GOT3 (cell line): ENCODE results near the gene AXDND1.

Experiments used
- DNase-seq: peaks from one replicate; lab custom pipeline; 2025; ENCODE audit warnings: mixed read lengths; lab: John Stamatoyannopoulos, UW

Gene AXDND1

GRCh38 chr1:179575497-179576314 lies 209.9 kb downstream of the AXDND1 start, which contains the start of gene NPHS2:
TSS of gene NPHS2 (minus strand) at chr1:179575948. CDS start at chr1:179575864, 84 bp downstream.
- DNase-seq, result no peak

GRCh38 chr1:179576509-179576908 lies 210.7 kb downstream of the AXDND1 start:
- DNase-seq, result no peak

DNA sequence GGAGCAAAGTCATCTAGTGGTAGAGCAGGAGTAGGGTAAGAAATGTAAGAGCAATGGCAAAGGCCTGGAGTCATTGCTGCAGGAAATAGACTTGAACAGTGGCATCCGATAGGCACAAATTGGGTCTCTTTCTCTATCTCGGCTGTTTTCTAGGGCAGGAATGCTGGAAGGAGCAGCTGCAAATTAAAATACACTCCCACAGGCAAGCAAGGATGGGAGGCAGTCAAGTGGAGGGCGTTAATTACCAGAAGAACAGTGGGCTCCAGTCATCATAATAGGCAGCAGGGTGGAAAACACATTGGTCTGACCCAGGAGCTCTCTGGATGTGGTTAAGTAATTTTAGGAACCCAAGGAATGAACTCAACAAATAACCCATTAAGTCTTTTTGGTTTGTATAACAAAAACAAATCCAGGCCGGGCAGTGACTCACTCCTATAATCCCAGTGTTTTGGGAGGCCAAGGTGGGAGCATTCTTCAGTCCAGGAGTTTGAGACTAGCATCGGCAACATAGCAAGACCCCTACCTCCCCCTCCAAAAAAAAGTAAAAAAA lies 218.1 kb downstream of the AXDND1 start:
- no peak for DNase-seq

GRCh38 chr1:179586107-179586823 lies 220.5 kb downstream of the AXDND1 start:
- no peak for DNase-seq

- DNase-seq, result no peak
These were observed 221.6 kb downstream of the AXDND1 start for GRCh38 chr1:179587336-179587735.

GRCh38 chr1:179588425-179589024 lies 222.8 kb downstream of the AXDND1 start:
- DNase-seq, result no peak

DNA sequence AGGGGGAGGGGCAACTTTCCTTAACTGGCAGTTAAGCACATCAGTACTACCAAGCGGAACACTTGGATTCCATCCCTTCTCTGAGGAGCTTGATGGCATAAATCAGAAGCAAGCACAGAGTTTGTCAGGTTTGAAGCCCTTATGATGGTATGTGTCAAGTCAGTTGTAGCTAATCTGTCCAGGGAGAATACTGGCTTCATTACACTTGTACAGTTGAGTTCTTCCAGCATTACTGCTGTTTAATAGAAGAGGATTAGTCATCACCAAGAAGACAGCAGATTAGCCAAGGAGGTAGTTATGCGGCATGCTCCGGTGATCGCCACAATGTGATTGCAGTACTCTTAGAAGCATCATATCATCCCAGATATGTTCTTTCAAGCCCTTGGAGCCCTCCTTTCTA lies 223.7 kb downstream of the AXDND1 start:
- DNase-seq, result no peak

DNA sequence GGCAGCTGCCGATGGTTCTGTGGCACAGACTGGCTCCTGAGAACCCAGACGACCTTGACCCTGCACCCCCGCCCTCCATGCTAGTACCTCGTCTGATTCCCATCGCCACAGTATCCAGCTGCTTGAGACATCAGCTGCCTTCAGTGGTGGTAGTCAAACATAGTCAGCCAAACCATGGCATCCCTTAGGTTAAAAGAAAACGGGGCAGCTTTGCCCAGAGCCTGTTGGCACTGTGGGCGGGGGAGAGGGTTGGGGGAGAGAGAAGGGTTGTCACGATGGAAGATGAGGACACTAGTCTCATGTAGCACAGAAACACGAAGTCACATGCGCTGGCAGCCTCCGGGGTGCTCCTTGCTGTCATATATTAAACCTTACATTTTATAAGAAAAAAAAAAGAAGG lies 224.9 kb downstream of the AXDND1 start:
- DNase-seq, result no peak

DNA sequence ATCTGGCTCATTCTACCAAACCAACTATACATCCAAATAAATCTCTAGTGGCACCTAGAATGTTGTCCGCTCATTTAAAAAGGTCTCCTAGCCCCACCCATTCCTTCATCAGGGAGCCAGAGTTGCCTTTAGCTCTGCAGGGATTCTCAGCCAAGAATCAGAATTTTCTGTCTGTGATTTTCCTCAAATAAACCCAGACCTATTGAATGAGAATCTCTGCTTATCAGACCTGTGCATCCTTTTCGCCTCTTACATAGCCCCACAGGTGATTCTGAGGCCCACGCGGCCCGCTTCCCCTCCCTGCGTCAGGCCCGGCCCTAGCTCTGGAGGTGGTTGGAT lies 225.5 kb downstream of the AXDND1 start:
- no peak for DNase-seq

- DNase-seq, result no peak
These were observed 226.1 kb downstream of the AXDND1 start, which contains the start of gene TDRD5 for GRCh38 chr1:179591592-179592580. TSS of gene TDRD5 (plus strand) at chr1:179591832. CDS start at chr1:179592616, 784 bp downstream.

DNA sequence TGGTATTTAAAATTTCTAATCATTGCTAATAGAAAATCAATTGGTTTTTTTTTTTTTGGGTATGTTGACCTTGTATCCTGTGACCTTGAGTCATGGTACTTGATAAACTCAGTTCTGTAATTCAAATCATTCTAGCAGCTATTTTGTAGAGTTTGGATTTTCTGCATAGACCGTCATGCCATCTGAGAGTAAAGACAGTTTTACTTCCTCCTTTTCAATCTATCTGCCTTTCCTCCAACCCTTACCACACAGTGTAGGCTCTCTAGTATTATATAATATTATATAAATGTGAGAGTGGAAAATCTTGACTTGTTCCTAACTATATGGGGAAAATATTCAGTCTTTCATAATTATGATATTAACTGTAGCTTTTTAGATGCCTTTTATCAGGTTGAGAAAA lies 232.9 kb downstream of the AXDND1 start:
- DNase-seq, result no peak

DNA sequence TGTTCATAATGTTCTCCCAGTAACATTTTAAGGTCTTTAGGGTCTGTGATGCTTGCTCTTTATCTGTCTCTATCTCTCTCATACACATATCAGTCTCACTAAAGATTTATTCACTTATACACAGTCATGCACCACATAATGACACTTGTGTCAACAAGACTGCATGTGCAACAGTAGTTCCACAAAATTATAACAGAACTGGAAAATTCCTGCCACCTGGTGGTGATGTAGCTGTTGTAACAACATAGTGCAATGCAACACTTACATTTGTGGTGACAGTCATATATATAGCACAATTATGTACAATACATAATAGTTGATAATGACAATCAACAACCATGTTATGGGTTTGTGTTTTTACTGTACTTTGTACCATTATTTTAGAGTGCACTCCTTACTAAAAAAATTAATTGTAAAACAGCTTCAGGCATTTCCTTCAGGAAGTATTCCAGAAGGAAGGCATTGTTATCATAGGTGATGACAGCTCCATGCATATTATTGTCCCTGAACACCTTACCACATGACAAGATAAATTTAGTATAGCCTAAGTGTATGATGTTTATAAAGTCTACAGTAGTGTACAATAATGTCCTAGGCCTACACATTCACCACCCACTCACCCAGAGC lies 234.0 kb downstream of the AXDND1 start:
- DNase-seq, result no peak

DNA sequence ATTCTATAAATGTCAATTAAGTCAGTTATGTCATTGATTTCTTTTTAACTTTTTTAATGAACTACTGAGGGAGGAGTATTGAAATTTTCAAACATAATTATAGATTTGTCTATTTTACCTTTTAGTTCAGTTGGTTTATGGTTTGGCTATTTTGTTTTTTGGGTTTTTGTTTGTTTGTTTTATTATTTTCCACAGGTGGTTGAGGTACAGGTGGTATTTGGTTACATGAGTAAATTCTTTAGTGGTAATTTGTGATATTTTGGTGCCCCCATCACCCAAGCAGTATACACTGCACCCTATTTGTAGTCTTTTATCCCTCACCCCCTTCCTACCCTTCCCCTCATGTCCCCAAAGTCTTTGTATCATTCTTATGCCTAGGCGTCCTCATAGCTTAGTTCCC lies 235.3 kb downstream of the AXDND1 start:
- no peak for DNase-seq
